Stimulated activated naive CD8-positive, alpha-beta T cell treated with anti-CD3 and anti-CD28 coated beads, Interleukin-15, Interleukin-2, amounts not matched to agents 100 U/mL and 50 U/mL, for 24 hours (primary cell): Measurements from ENCODE around the gene HGFAC.

Experiments
- ATAC-seq: fragments of 150-1000 bp; cut with Tn5 transposase; one replicate; pipeline ENCODE4 v1.10.0; 2021
- DNase-seq: peaks from one replicate; pipeline ENCODE4 v3.0.0; 2021

The HGFAC gene

GRCh38 chr4:3475041-3475712 is 33.4 kb downstream of the HGFAC start:
- no peak for DNase-seq
- no peak for ATAC-seq

DNA sequence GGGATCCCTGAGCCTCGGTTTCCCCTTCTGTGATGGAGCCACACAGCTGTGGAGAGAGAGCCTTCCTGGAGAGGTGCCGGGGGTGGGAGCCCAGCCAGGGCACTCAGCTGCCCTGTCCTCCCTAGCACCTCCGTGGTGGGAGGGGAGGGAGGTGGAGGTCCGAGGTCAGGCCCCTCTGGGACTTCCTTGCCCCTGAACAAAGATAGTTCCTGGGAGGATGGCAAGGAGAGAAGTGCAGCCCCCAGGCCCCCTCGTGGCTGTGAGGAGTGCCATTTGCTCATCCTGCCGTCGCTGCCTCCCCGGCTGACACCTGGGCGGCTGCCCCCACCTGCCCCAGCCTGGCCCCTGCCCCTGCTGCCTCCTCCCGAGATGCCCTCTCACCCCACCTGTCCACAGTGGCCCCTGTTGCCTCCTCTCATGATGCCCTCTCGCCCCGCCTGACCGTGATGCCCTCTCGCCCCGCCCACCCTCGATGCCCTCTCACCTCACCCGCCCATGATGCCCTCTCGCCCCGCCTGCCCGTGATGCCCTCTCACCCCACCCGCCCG is 34.0 kb downstream of the HGFAC start:
- ATAC-seq: no peak

GRCh38 chr4:3476341-3476747 is 34.6 kb downstream of the HGFAC start:
- ATAC-seq (no peak), DNase-seq (no peak)

More for the DNA sequence above, 34.0 kb downstream of the HGFAC start:
- DNase-seq: no peak

DNA sequence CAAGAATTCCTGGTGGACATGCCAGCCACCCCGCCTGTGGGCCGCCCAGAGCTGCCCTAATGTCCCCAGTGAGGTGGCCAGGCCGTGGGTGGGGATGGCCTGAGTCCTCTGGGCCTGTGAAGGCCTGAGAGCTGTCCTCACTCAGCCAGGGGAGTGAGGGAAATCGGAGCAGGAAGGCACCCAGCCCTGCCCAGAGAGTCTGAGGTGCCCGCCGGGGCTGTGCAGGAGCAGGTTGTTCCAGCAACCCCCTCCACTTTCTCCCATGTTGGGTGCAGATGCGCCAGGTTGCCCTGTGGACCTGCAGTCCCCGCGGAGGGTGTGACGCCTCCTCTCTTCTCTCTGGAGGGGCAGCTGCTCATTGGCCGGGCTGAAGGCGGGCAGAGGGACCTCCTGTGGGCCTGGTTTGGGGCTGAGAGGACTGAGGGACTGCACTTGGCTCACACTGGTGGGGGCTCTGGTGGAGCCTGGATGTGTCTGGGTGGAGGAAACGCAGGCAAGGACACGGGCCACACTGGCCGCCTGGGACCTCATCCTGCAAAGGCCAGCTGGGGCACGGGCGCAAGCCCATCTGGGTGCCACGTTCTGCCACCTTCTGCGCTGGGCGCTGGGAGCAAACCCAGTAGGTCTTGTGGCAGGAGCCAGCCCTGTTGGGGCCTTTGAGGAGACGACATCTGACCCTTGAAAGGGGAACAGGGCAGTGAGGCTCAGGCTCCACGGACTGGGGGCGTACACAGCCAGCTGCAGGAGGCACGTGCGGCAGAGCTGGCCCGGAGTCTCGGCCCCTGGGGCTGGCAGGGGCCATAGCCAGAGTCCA is 35.4 kb downstream of the HGFAC start:
- DNase-seq (no peak), ATAC-seq (no peak)

- ATAC-seq (no peak), DNase-seq (no peak)
Observed at GRCh38 chr4:3477750-3478430, 36.1 kb downstream of the HGFAC start.

DNA sequence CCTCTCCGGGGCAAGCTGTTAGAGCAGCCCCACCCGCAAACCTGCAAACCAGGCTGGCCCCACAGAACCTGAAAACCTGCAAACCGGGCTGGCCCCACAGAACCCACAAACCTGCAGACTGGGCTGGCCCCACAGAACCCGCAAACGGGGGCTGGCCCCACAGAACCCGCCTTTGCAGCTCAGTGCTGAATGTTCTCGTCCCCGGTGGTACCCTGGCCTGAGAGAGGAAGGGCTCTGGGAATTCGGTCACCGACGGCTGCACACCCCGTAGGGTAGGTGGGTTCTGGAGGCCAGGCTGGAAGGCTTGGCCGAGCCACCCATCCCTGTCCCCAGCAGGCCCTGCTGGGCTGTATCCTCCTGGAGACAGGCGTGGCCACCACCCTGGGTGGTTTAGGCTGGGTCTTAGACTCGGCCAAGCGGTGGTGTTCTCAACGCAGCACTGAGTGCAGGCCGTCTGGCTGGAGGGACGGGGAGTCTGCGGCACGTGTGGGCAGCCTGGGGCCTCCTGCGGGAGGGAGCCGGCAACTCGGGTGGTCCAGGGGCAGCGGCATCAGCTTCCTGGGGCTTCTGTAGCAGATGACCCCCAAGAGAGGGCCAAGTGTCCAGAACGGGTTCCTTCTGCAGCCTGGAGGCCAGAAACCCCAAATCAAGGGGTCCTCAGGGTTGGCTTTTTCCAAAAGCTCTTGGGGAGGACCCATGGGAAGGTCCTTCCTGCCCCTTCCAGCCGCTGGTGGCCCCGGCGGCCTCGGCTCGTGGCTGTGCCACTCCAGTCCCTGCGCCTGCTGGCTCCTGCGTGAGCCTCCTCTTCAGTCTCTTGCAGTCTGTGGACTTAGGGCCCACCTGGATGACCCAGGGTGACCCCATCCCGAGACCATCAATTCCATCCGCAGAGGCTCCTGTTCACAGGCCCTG is 36.9 kb downstream of the HGFAC start:
- ATAC-seq (no peak), DNase-seq (no peak)

- no peak for ATAC-seq
Observed at GRCh38 chr4:3479358-3480101, 37.8 kb downstream of the HGFAC start.

GRCh38 chr4:3480528-3481112 is 38.9 kb downstream of the HGFAC start:
- DNase-seq: peak; percentile 84
- ATAC-seq: peak; percentile 66

More at GRCh38 chr4:3479358-3480101, 37.8 kb downstream of the HGFAC start:
- DNase-seq: no peak

GRCh38 chr4:3481113-3481531 is 39.4 kb downstream of the HGFAC start:
- no peak for DNase-seq
- ATAC-seq: no peak

DNA sequence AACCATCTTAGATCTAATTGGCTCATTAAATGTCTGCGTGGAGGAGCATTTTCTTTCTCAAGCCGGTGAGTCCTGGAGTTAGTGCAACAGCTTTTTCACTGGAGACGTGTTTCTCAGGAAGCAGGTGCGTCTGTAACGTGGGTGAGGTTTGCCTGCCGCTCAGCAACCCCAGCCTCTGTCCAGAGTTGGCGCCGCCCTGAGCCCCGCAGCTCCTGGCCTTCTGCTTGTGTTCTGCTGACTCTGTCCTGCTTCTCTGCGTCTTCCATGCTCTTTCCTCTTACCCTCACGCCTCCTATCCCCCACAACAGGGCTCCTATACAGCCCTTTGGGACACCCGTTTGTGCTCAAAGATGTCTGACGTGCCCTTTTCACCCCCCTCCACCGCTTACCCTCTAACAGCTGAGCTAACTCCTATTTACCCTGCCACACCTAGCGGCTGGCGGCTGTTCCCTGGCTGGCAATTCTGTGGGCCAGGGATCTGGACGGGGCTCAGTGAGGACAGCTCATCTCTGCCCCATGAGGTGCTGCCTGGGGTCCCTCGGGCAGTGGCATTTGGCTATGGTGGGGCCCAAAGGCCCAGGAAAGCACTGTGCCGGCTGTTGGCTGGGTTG is 40.1 kb downstream of the HGFAC start:
- ATAC-seq: no peak
- DNase-seq: no peak

DNA sequence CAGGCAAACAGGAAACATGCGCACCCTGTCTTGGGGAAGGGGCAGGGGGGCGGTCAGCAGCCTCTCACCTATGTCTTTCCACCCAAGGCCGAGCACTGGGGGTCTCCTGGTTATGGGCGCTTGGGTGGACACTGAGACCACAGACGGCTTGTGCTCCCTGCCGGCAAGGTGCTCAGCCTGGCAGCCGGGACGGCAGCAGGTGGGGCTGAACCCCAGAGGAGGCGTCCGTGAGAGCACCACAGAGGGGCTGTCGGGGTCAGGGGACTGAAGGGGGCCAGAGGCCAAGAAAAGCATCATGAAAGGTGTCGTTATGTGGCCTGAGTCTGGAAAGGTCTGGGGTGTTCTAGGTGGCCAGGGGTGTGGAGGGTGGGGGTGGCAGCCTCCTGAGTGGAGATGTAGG is 40.9 kb downstream of the HGFAC start:
- no peak for ATAC-seq
- no peak for DNase-seq

DNA sequence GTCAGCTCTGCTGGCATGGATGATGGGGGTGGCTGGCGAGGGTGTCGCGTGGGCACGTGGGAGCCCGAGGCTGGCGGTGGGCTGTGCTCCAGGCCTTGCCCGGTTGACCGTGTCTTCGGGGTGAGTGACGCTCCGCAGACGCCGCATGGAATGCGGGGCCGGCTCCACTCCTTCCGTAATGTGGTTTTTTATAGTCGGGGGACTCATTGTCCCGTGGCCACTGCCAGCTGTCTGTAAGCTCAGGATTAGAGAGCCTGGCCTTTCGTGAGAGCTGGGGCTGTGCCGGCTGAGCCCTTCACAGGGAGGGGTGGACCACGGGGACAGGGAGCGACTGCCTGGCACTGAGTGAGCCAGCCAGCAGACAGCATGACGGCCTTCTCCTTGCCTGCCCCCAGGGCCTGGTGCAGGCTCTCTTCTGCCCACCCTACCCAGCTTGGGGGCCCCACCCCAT is 41.7 kb downstream of the HGFAC start:
- no peak for DNase-seq
- no peak for ATAC-seq

DNA sequence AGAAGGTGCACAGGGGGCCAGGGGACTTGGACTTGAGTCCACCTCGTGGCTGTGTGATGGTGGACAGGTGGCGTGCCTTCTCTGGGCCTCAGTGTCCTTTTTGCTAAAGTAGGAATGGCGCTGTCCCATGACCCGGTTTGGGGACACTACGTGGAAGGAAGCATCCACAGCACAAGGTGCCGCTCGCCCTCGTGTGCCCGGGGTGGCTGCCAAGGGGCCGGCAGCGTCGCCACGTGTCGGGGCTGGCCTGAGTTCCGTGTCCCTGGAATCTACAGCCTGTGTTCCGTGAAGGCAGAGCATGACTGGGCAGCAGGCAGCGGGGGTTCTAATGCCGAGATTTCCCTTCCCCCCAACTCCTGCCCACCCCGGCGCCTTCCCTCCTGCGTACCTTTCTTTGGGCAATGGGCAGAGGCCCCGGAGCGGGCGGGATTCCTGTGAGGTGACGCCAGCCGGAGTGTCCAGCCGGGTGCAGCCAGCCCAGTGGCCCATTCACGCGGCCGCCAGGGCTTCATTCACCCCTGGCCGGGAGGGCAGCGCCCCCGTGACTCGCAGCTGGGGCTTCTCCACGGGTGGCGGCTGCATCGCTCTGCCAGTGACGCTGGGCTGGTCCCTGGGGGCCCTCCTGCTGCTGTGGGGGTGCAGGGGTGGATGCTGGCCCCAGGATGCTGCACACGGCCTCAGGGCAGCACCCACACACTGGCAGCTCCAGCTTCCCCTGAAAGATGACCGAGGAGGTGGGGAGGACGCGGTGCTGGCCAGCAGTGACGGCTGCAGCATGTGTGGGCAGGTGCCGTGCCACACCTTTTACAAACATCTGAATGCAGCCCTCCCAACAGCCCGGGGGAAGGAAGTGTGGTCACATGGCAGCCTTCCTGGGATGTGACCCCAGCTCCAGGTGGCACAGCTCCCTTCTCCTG is 42.5 kb downstream of the HGFAC start:
- ATAC-seq (no peak), DNase-seq (no peak)

DNA sequence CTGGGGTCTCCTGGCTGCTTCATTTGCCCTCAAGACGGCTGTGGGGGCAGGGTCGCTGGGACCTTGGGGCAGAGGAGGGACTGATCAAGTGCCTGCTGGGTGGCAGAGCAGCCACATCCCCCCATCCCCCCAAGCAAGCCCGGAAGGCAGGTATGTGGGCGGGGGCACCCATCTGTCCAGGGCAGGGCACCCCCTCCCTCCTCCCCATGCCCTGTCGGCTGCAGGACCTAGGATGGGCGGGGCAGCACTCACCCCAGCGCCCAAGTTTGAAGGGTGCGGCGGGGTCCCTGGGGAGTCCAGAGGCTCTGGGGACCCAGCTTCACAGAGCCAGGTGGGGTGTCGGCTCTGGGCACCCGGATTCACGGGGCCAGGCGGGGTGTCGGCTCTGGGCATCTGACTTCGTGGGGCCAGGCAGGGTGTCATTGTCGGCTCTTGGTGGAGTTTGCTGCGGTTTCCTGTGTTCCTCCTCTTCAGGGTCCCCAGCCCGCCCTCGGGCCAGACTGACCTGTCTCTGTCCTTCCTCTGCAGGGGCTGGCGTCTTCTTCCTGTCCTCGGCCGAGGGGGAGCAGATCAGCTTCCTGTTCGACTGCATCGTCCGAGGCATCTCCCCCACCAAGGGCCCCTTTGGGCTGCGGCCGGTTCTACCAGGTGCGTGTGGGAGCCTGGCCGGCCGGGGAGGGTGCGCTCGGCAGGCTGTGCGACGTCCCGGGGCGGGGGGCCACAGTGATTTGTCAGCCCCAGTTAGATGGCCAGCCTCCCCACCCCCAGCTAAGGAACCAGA is 43.4 kb downstream of the HGFAC start:
- no peak for ATAC-seq
- DNase-seq: no peak

DNA sequence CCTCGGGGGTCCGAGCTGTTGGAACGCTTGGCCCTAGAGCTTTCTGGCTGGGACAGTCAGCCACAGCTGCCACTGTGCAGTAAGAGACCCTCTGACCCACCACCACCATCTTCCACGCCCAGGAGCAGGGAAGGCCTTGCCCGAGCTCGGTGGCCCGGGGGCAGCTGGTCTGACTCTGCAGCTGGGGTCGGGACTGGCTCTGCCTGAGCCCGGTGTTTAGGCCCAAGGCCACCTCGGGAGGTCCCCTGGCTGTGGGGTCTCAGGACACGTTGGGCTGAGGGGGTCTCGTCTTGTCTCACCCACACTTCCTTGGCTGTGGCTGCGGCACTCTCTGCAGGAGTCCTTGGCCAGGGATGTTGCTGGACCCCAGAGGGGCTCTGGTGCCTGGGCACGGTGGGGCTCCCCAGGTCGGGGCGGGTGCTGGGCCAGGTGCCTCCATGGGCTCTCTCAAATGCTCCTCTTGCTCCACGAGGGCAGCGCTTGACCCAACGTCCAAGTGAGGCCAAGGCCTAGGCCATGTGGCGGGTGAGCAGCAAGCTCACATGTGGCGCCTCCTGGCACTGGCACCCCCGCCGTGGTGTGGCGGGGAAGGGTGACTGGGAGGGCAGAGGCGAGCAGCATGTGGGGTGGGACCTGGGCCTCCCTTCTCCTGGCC is 44.2 kb downstream of the HGFAC start:
- ATAC-seq: no peak
- DNase-seq: no peak

GRCh38 chr4:3486541-3487540 is 45.1 kb downstream of the HGFAC start:
- no peak for ATAC-seq

More at GRCh38 chr4:3486541-3487540, 45.1 kb downstream of the HGFAC start:
- DNase-seq: no peak
